Immature natural killer cell (primary cell): ENCODE results near the gene TMEM204. TPM values are rescaled to one million over a fixed set of nuclear protein-coding genes. Genes with fewer than 3 reads are reported as not detected.

Experiments
- DNase-seq, 3 donors: peaks; one replicate each; pipeline ENCODE4 v3.0.0; 2022; ENCODE audit warnings: mixed read lengths in 1 of 3
- H3K27ac Mint-ChIP-seq, 6 donors: one replicate each; pipeline ENCODE4 v1.8.0; 2020; ENCODE audit warnings: mixed read lengths in 6 of 6, mild to moderate bottlenecking in 5 of 6, inconsistent platforms in 4 of 6, moderate library complexity in 3 of 6
- H3K27me3 Mint-ChIP-seq, 3 donors: one replicate each; pipeline ENCODE4 v1.8.0; 2020 to 2021; ENCODE audit warnings: low read depth in 3 of 3, mild to moderate bottlenecking in 3 of 3, mixed read lengths in 3 of 3, moderate library complexity in 3 of 3, inconsistent platforms in 1 of 3
- H3K36me3 Mint-ChIP-seq, 3 donors: one replicate each; pipeline ENCODE4 v1.8.0; 2020; ENCODE audit warnings: mixed read lengths in 3 of 3, inconsistent platforms in 2 of 3, mild to moderate bottlenecking in 2 of 3
- H3K4me1 Mint-ChIP-seq, 2 donors: one replicate each; pipeline ENCODE4 v1.8.0; 2020; ENCODE audit warnings: inconsistent platforms in 2 of 2, mild to moderate bottlenecking in 2 of 2, mixed read lengths in 2 of 2, moderate library complexity in 1 of 2
- H3K4me3 Mint-ChIP-seq, 5 donors: one replicate each; pipeline ENCODE4 v1.8.0; 2020; ENCODE audit warnings: mild to moderate bottlenecking in 5 of 5, mixed read lengths in 5 of 5, inconsistent platforms in 3 of 5, moderate library complexity in 3 of 5
- H3K9me3 Mint-ChIP-seq, 6 donors: one replicate each; pipeline ENCODE4 v1.8.0; 2020; ENCODE audit warnings: mild to moderate bottlenecking in 6 of 6, mixed read lengths in 6 of 6, inconsistent platforms in 4 of 6, moderate library complexity in 3 of 6
- polyA plus RNA-seq, 3 donors: library from polyadenylated mRNA; unstranded; fragments of 300-500 nt; fragmentation: Illumina TruSeq; gene quantifications; one replicate each; pipeline ENCODE4 v1.2.3, GENCODE V29; 2021

The TMEM204 gene
- polyA plus RNA-seq, 3 donors from 2014 or later: 23.0 to 41.0 (median 38.3) TPM

- Mint-ChIP-seq H3K4me3 (no peak overlapping the region), H3K36me3 (peaks cover 0 to 9% (median 4%) of the 10 kb centered on the region in 3 donors), H3K9me3 (no peaks in the 10 kb centered on the region), H3K27me3 (peaks cover 0 to 3% (median 0%) of the 10 kb centered on the region in 3 donors), H3K4me1 (no peaks in the 10 kb centered on the region), H3K27ac (no peak overlapping the region)
- no peak for DNase-seq
Observed at GRCh38 chr16:1503110-1503955, 30.1 kb upstream of the TMEM204 start.

- Mint-ChIP-seq H3K36me3 (peaks cover 0 to 9% (median 4%) of the 10 kb centered on the region in 3 donors), H3K4me1 (no peaks in the 10 kb centered on the region), H3K9me3 (no peaks in the 10 kb centered on the region), H3K4me3 (no peak overlapping the region), H3K27me3 (peaks cover 0 to 3% (median 0%) of the 10 kb centered on the region in 3 donors), H3K27ac (no peak overlapping the region)
- no peak for DNase-seq
Observed at GRCh38 chr16:1505073-1505844, 28.2 kb upstream of the TMEM204 start.

- H3K36me3 Mint-ChIP-seq: peaks cover 0 to 9% (median 4%) of the 10 kb centered on the region in 3 donors
- no peak overlapping the region for H3K4me3 Mint-ChIP-seq
Observed at GRCh38 chr16:1505912-1506311, 27.6 kb upstream of the TMEM204 start.

GRCh38 chr16:1506494-1507213 is 26.8 kb upstream of the TMEM204 start:
- Mint-ChIP-seq H3K4me1 (no peaks in the 10 kb centered on the region), H3K9me3 (no peaks in the 10 kb centered on the region), H3K4me3 (no peak overlapping the region), H3K27me3 (peaks cover 0 to 3% (median 0%) of the 10 kb centered on the region in 3 donors), H3K36me3 (peaks cover 0 to 9% (median 4%) of the 10 kb centered on the region in 3 donors), H3K27ac (no peak overlapping the region)
- no peak for DNase-seq

More at GRCh38 chr16:1505912-1506311, 27.6 kb upstream of the TMEM204 start:
- DNase-seq: no peak
- peaks cover 0 to 3% (median 0%) of the 10 kb centered on the region in 3 donors for H3K27me3 Mint-ChIP-seq
- H3K27ac Mint-ChIP-seq: no peak overlapping the region
- no peaks in the 10 kb centered on the region for H3K4me1 Mint-ChIP-seq
- H3K9me3 Mint-ChIP-seq: no peaks in the 10 kb centered on the region

- peaks cover 0 to 7% (median under 1%) of the 10 kb centered on the region in 3 donors for H3K36me3 Mint-ChIP-seq
- no peak overlapping the region for H3K4me3 Mint-ChIP-seq
- no peak for DNase-seq
- no peaks in the 10 kb centered on the region for H3K4me1 Mint-ChIP-seq
- peaks cover 0 to 2% (median 0%) of the 10 kb centered on the region in 6 donors for H3K9me3 Mint-ChIP-seq
- H3K27ac Mint-ChIP-seq: no peak overlapping the region
- H3K27me3 Mint-ChIP-seq: peaks cover 0 to 3% (median 2%) of the 10 kb centered on the region in 3 donors
Observed at GRCh38 chr16:1508494-1509187, 24.8 kb upstream of the TMEM204 start.

- H3K36me3 Mint-ChIP-seq: peaks cover 0 to 8% (median 0%) of the 10 kb centered on the region in 3 donors
- H3K4me3 Mint-ChIP-seq: no peak overlapping the region
- DNase-seq: no peak
- peaks cover 0 to 2% (median 0%) of the 10 kb centered on the region in 6 donors for H3K9me3 Mint-ChIP-seq
- no peaks in the 10 kb centered on the region for H3K4me1 Mint-ChIP-seq
- peaks cover 0 to 4% (median 2%) of the 10 kb centered on the region in 3 donors for H3K27me3 Mint-ChIP-seq
- no peak overlapping the region for H3K27ac Mint-ChIP-seq
Observed at GRCh38 chr16:1509307-1510221, 23.9 kb upstream of the TMEM204 start.

- H3K27me3 Mint-ChIP-seq: peaks cover 0 to 7% (median 2%) of the 10 kb centered on the region in 3 donors
- H3K4me3 Mint-ChIP-seq: no peak overlapping the region
- no peak overlapping the region for H3K27ac Mint-ChIP-seq
- peaks cover 0 to 2% (median 0%) of the 10 kb centered on the region in 6 donors for H3K9me3 Mint-ChIP-seq
- DNase-seq: no peak
- no peaks in the 10 kb centered on the region for H3K4me1 Mint-ChIP-seq
- H3K36me3 Mint-ChIP-seq: peaks cover 0 to 14% (median 0%) of the 10 kb centered on the region in 3 donors
Observed at GRCh38 chr16:1510272-1510671, 23.2 kb upstream of the TMEM204 start.

- Mint-ChIP-seq H3K27ac (no peak overlapping the region), H3K36me3 (peaks cover 0 to 14% (median 0%) of the 10 kb centered on the region in 3 donors), H3K27me3 (peaks cover 0 to 9% (median 2%) of the 10 kb centered on the region in 3 donors), H3K9me3 (peaks cover 0 to 2% (median 0%) of the 10 kb centered on the region in 6 donors), H3K4me1 (no peaks in the 10 kb centered on the region), H3K4me3 (no peak overlapping the region)
- no peak for DNase-seq
Observed at GRCh38 chr16:1510941-1511351, 22.5 kb upstream of the TMEM204 start.

GRCh38 chr16:1511662-1512569 is 21.6 kb upstream of the TMEM204 start:
- peaks cover 0 to 2% (median 0%) of the 10 kb centered on the region in 6 donors for H3K9me3 Mint-ChIP-seq
- no peaks in the 10 kb centered on the region for H3K4me1 Mint-ChIP-seq
- peaks cover 0 to 9% (median 2%) of the 10 kb centered on the region in 3 donors for H3K27me3 Mint-ChIP-seq
- DNase-seq: no peak
- H3K4me3 Mint-ChIP-seq: no peak overlapping the region
- no peak overlapping the region for H3K27ac Mint-ChIP-seq
- H3K36me3 Mint-ChIP-seq: peaks cover 0 to 14% (median 0%) of the 10 kb centered on the region in 3 donors

- Mint-ChIP-seq H3K4me3 (no peak overlapping the region), H3K27me3 (peaks cover 0 to 6% (median 2%) of the 10 kb centered on the region in 3 donors), H3K9me3 (peaks cover 0 to 2% (median 0%) of the 10 kb centered on the region in 6 donors), H3K4me1 (no peaks in the 10 kb centered on the region), H3K36me3 (peaks cover 0 to 14% (median 0%) of the 10 kb centered on the region in 3 donors), H3K27ac (no peak overlapping the region)
- DNase-seq: no peak
Observed at GRCh38 chr16:1512774-1513173, 20.7 kb upstream of the TMEM204 start.

- Mint-ChIP-seq H3K4me1 (no peaks in the 10 kb centered on the region), H3K27ac (no peak overlapping the region), H3K4me3 (no peak overlapping the region), H3K36me3 (peaks cover 0 to 14% (median 0%) of the 10 kb centered on the region in 3 donors), H3K9me3 (peaks cover 0 to 2% (median 0%) of the 10 kb centered on the region in 6 donors), H3K27me3 (peaks cover 0 to 6% (median 2%) of the 10 kb centered on the region in 3 donors)
- DNase-seq: no peak
Observed at GRCh38 chr16:1514507-1514906, 19.0 kb upstream of the TMEM204 start.
